Calu3 (cell line): ENCODE results near the gene EPX. TPM values are rescaled to one million over a fixed set of nuclear protein-coding genes. Genes with fewer than 3 reads are reported as not detected.

Experiments used
- BruUV-seq: library from RNA; stranded (reverse); fragments of 400-500 nt; replicated peaks from 2 replicates; lab custom pipeline; 2021; lab: Mats Ljungman, UMichigan
- CTCF ChIA-PET: fragments of 300-600 bp; sonication (Branson Sonifier 250); formaldehyde crosslinking; loops from one replicate; lab custom pipeline; 2022; ENCODE audit warnings: antibody characterized with exemption; lab: Charles Lee
- DNase-seq: peaks from one replicate; pipeline ENCODE4 v3.0.0; 2022
- H3K27ac Mint-ChIP-seq: one replicate; pipeline ENCODE4 v1.8.0; 2022; ENCODE audit warnings: mixed read lengths; ENCODE audit not compliant: unreplicated experiment
- H3K27me3 Mint-ChIP-seq: one replicate; pipeline ENCODE4 v1.8.0; 2022; ENCODE audit warnings: mixed read lengths; ENCODE audit not compliant: unreplicated experiment
- H3K36me3 Mint-ChIP-seq: one replicate; pipeline ENCODE4 v1.8.0; 2022; ENCODE audit warnings: mild to moderate bottlenecking, moderate library complexity, mixed read lengths; ENCODE audit not compliant: insufficient read depth, unreplicated experiment
- H3K4me1 Mint-ChIP-seq: one replicate; pipeline ENCODE4 v1.8.0; 2022; ENCODE audit warnings: mild to moderate bottlenecking, low read depth, mixed read lengths; ENCODE audit not compliant: unreplicated experiment
- H3K4me3 Mint-ChIP-seq: one replicate; pipeline ENCODE4 v1.8.0; 2022; ENCODE audit warnings: mild to moderate bottlenecking, low read depth, moderate library complexity, mixed read lengths; ENCODE audit not compliant: unreplicated experiment
- H3K9me3 Mint-ChIP-seq: one replicate; pipeline ENCODE4 v1.8.0; 2022; ENCODE audit warnings: low read depth, mixed read lengths; ENCODE audit not compliant: unreplicated experiment
- intact Hi-C: fragments of 100-400 bp; cut with micrococcal nuclease; formaldehyde crosslinking; loops from one replicate; pipeline ENCODE4 v1.10.0; 2022; ENCODE audit not compliant: unreplicated experiment
- total RNA-seq: library from RNA; stranded (reverse); gene quantifications from 2 replicates; pipeline ENCODE4 v1.2.3, GENCODE V29; 2022
- TF ChIP-seq, protein P1 (sequence below): fragments of 200-600 bp; IDR thresholded peaks from one replicate; pipeline ENCODE4 v1.8.0; 2022; ENCODE audit warnings: antibody characterized with exemption; ENCODE audit not compliant: unreplicated experiment

The EPX gene
- total RNA-seq, 1 experiment from 2014 or later = not detected

DNA sequence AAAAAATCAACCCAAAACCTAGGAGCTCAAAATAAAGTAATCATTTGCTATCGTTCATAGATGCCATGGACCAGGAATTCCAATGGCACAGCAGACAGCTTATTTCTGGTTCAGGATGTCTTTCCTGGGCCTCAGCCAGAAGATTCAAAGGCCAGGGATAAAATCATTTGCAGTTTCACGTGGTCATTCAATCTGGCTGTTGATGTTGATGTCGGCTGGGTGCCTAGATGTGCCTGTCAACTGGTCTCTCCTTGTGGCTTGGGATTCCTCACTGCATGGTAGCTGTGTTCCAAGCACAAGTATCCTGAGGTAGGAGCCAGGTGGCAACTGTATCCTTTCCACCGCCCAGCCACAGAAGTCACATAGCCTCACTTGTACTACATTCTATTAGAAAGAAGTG, 10.7 kb upstream of the EPX start:
- no peaks in the 10 kb centered on the region for H3K36me3 Mint-ChIP-seq
- intact Hi-C loops = no loop called here
- H3K4me3 Mint-ChIP-seq = no peak overlapping the region
- no TSS peak for BruUV-seq
- DNase-seq = no peak
- H3K27ac Mint-ChIP-seq = no peak overlapping the region
- no peaks in the 10 kb centered on the region for H3K9me3 Mint-ChIP-seq
- CTCF ChIA-PET = no interaction called here
- H3K27me3 Mint-ChIP-seq = peaks cover 63% of the 10 kb centered on the region
- TF ChIP-seq, protein P1, sequence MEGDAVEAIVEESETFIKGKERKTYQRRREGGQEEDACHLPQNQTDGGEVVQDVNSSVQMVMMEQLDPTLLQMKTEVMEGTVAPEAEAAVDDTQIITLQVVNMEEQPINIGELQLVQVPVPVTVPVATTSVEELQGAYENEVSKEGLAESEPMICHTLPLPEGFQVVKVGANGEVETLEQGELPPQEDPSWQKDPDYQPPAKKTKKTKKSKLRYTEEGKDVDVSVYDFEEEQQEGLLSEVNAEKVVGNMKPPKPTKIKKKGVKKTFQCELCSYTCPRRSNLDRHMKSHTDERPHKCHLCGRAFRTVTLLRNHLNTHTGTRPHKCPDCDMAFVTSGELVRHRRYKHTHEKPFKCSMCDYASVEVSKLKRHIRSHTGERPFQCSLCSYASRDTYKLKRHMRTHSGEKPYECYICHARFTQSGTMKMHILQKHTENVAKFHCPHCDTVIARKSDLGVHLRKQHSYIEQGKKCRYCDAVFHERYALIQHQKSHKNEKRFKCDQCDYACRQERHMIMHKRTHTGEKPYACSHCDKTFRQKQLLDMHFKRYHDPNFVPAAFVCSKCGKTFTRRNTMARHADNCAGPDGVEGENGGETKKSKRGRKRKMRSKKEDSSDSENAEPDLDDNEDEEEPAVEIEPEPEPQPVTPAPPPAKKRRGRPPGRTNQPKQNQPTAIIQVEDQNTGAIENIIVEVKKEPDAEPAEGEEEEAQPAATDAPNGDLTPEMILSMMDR = no peak
- no peaks in the 10 kb centered on the region for H3K4me1 Mint-ChIP-seq

DNA sequence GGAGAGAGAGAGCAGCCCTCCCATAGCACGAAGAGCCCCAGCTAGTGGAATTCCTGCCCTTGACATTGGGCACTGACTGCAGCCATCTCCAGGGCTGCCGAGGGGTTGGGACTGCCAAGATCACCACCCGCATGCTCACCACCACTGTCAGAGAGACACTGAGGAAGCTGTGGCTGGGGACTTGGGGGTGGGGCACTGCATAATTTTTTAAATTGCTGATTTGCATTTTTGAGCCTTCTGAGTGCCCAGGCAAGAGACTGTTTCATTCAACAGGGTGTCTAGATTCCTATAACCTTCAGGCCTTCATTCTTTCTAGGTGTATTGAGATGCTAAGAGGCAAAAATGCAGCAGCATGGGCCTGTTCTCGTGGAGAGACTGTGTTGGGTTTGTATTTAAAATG, 9.0 kb upstream of the EPX start:
- H3K9me3 Mint-ChIP-seq = no peaks in the 10 kb centered on the region
- peaks cover 71% of the 10 kb centered on the region for H3K27me3 Mint-ChIP-seq
- H3K27ac Mint-ChIP-seq = no peak overlapping the region
- no peak for DNase-seq
- CTCF ChIA-PET = no interaction called here
- no TSS peak for BruUV-seq
- no peak overlapping the region for H3K4me3 Mint-ChIP-seq
- no peaks in the 10 kb centered on the region for H3K36me3 Mint-ChIP-seq
- TF ChIP-seq, protein P1 = no peak
- no peaks in the 10 kb centered on the region for H3K4me1 Mint-ChIP-seq
- intact Hi-C loops = no loop called here

DNA sequence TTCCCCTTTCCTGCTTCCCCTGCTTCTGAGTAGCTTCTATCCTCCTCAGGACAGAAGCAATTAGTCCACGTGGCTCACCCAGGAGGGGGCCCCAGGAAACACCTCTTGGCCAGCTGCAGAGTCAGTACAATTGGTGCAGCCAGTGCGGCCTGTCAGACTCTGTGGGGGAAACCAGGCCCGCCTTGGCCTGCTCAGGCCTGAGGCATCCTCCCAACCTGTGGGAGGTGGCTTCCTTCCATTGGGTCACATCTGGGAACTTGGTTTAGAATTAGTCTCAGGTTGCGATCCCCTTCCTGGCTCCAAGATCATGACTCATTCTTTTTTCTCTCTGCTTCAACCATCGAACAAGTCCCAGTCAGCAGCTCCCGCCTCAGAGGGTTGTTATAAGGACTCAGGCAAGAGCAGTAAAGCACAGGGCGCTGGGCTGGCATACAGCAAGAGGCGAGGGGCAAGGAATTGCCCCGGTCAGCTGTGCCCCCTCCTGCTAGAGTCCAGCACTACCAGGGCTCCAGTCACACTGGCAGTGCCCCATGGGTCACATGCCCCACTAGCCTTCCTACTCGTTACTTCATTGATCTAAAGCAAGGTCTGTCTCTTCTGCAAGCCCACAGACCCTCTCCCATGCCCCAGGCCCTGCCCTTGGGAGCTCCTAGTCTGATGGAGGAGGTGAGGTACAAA, 8.1 kb upstream of the EPX start:
- H3K9me3 Mint-ChIP-seq = no peaks in the 10 kb centered on the region
- DNase-seq = no peak
- TF ChIP-seq, protein P1 = no peak
- no peaks in the 10 kb centered on the region for H3K36me3 Mint-ChIP-seq
- CTCF ChIA-PET = interaction anchor here (0.5 kb wide), 1 partner anchor 387 kb away, joined by 4 read pairs; no protein-coding TSS in a partner anchor
- peaks cover 68% of the 10 kb centered on the region for H3K27me3 Mint-ChIP-seq
- intact Hi-C loops = no loop called here
- H3K4me3 Mint-ChIP-seq = no peak overlapping the region
- no TSS peak for BruUV-seq
- H3K27ac Mint-ChIP-seq = no peak overlapping the region
- peaks cover under 1% of the 10 kb centered on the region for H3K4me1 Mint-ChIP-seq

DNA sequence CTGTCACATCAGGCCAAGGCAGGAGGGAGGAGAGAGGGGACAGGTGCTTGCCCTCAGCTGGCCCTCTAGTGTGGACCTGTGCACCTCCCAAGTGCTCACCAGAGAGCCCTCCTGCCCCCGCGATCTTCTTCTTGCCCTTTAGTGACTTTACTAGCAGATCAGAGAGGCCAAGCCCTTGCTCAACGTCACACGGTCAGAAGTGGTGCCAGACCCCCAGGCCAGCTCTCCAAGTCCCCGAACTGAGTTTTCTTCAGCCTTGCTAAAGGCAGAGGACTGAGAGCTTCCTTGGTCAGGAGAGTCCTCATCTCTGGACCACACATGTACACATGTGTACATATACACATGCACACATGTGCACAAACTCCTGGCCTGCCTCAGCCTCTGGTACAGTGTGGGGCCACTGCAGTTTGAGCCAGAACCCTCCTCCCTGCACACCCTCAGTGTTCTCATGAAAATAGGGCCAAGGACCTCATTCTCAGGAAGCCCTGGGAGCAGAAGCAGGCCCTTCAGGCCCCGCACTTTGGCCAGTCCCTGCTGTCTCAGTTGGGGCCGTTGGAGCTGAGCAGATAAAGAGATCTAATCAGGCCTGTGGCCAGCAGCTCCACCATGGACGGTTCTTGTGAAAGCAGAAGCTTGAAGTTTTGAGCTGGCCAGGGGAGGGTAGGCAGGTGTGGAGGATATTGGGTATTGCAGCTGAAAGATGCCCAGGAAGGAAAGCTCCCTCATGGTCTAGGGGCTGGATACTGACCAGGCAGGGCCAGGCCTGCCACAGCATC, 7.4 kb upstream of the EPX start:
- peaks cover 6% of the 10 kb centered on the region for H3K4me1 Mint-ChIP-seq
- TF ChIP-seq, protein P1 = no peak
- H3K4me3 Mint-ChIP-seq = no peak overlapping the region
- no peak overlapping the region for H3K27ac Mint-ChIP-seq
- peaks cover 68% of the 10 kb centered on the region for H3K27me3 Mint-ChIP-seq
- no peaks in the 10 kb centered on the region for H3K9me3 Mint-ChIP-seq
- intact Hi-C loops = no loop called here
- no TSS peak for BruUV-seq
- no peak for DNase-seq
- H3K36me3 Mint-ChIP-seq = no peaks in the 10 kb centered on the region
- CTCF ChIA-PET = interaction anchor here (0.5 kb wide), 1 partner anchor 388 kb away, joined by 4 read pairs; no protein-coding TSS in a partner anchor
